DOHH2 (cell line): ENCODE measurements around the gene ELOA.

Experiments used
- H3F3A ChIP-seq: fragments of 200-600 bp; sonication (generic), shearing (Covaris generic); 2 replicates; pipeline ENCODE4 v1.6.0; 2016; ENCODE audit warnings: antibody characterized with exemption, mild to moderate bottlenecking; ENCODE audit not compliant: control insufficient read depth, insufficient read depth
- H3K27ac ChIP-seq: fragments of 200-600 bp; sonication (generic); 2 replicates; pipeline ENCODE4 v1.5.1; 2014; ENCODE audit warnings: low read depth, mild to moderate bottlenecking, low read length, moderate library complexity
- H3K27me3 ChIP-seq: fragments of 200-600 bp; sonication (generic); 2 replicates; pipeline ENCODE4 v1.6.1; 2014; ENCODE audit warnings: mild to moderate bottlenecking, low read length, mixed read lengths; ENCODE audit not compliant: control insufficient read depth
- H3K36me3 ChIP-seq: fragments of 200-600 bp; sonication (generic); 2 replicates; pipeline ENCODE4 v1.6.1; 2014; ENCODE audit warnings: mild to moderate bottlenecking, low read length, moderate library complexity, mixed read lengths; ENCODE audit not compliant: control insufficient read depth
- H3K4me1 ChIP-seq: fragments of 200-600 bp; sonication (generic); 2 replicates; pipeline ENCODE4 v1.6.1; 2014; ENCODE audit warnings: mild to moderate bottlenecking, low read length, mixed read lengths; ENCODE audit not compliant: control insufficient read depth
- H3K4me2 ChIP-seq: fragments of 200-600 bp; sonication (generic); 2 replicates; pipeline ENCODE4 v1.6.0; 2014; ENCODE audit warnings: mild to moderate bottlenecking, low read length, moderate library complexity
- H3K4me3 ChIP-seq: fragments of 200-600 bp; sonication (generic); 2 replicates; pipeline ENCODE4 v1.5.1; 2014; ENCODE audit warnings: mild to moderate bottlenecking, low read length, mixed read lengths
- H3K79me2 ChIP-seq: fragments of 200-600 bp; sonication (generic); 2 replicates; pipeline ENCODE4 v1.6.1; 2014; ENCODE audit warnings: mild to moderate bottlenecking, low read length, mixed read lengths; ENCODE audit not compliant: control insufficient read depth
- H3K9me2 ChIP-seq: fragments of 200-600 bp; sonication (generic); replicated peaks from 2 replicates; pipeline ENCODE4 v1.6.1; 2014; ENCODE audit warnings: mild to moderate bottlenecking, low read length, mixed read lengths; ENCODE audit not compliant: control insufficient read depth
- H3K9me3 ChIP-seq: fragments of 200-600 bp; sonication (generic); 2 replicates; pipeline ENCODE4 v1.6.1; 2014; ENCODE audit warnings: antibody characterized with exemption, low read length, mixed read lengths; ENCODE audit not compliant: control insufficient read depth, insufficient read depth
- H4K20me1 ChIP-seq: fragments of 200-600 bp; sonication (generic); 2 replicates; pipeline ENCODE4 v1.6.0; 2014; ENCODE audit warnings: low read depth, mild to moderate bottlenecking, antibody characterized with exemption, low read length, moderate library complexity; ENCODE audit not compliant: control insufficient read depth, insufficient read depth
- CTCF ChIP-seq: fragments of 200-600 bp; sonication (generic); IDR thresholded peaks from one replicate; pipeline ENCODE4 v1.5.1; 2014; ENCODE audit warnings: antibody characterized with exemption, mild to moderate bottlenecking, low read depth, low read length; ENCODE audit not compliant: poor library complexity, severe bottlenecking
- EZH2phosphoT487 ChIP-seq: fragments of 200-600 bp; sonication (generic); IDR thresholded peaks from 2 replicates; pipeline ENCODE4 v1.6.1; 2017; ENCODE audit warnings: borderline replicate concordance, mild to moderate bottlenecking, antibody characterized with exemption, low read length, moderate library complexity, mixed read lengths

The ELOA gene

GRCh38 chr1:23736437-23737134, 6.7 kb upstream of the ELOA start:
- Histone ChIP-seq H3K4me1 (no peaks in the 10 kb centered on the region), H3K36me3 (no peaks in the 10 kb centered on the region), H3K4me3 (no peak overlapping the region), H3F3A (peaks cover under 1% of the 10 kb centered on the region; the same call in 1 of the 2 replicates), H3K27ac (no peak overlapping the region), H3K9me3 (no peaks in the 10 kb centered on the region), H3K79me2 (no peaks in the 10 kb centered on the region), H3K9me2 (no peaks in the 10 kb centered on the region), H3K27me3 (no peaks in the 10 kb centered on the region), H4K20me1 (no peaks in the 10 kb centered on the region), H3K4me2 (no peak overlapping the region)
- no peak for TF ChIP-seq EZH2phosphoT487
- no peak for TF ChIP-seq CTCF

GRCh38 chr1:23741609-23742008, 1.7 kb upstream of the ELOA start:
- Histone ChIP-seq H4K20me1 (peaks cover 10% of the 10 kb centered on the region; the same call in 1 of the 2 replicates), H3K9me2 (no peaks in the 10 kb centered on the region), H3K4me2 (no peak overlapping the region), H3K4me3 (no peak overlapping the region), H3K79me2 (peaks cover 33% of the 10 kb centered on the region), H3K4me1 (peaks cover 23% of the 10 kb centered on the region), H3K36me3 (peaks cover 17% of the 10 kb centered on the region), H3K27ac (no peak overlapping the region), H3K9me3 (no peaks in the 10 kb centered on the region), H3K27me3 (no peaks in the 10 kb centered on the region), H3F3A (peaks cover 15% of the 10 kb centered on the region)
- TF ChIP-seq CTCF, result no peak
- no peak for TF ChIP-seq EZH2phosphoT487

- TF ChIP-seq EZH2phosphoT487, result no peak
- H3K27ac ChIP-seq, result peak overlapping the region; percentile 38; the same call in 1 of the 2 replicates
Measured at GRCh38 chr1:23742670-23743286, 493 bp upstream of the ELOA start.

GRCh38 chr1:23745515-23745914, 2.2 kb downstream of the ELOA start:
- no peak overlapping the region for H3K27ac ChIP-seq
- no peaks in the 10 kb centered on the region for H3K9me2 ChIP-seq
- H3K4me3 ChIP-seq, result peak overlapping the region; percentile 88
- peaks cover 30% of the 10 kb centered on the region for H3K4me1 ChIP-seq
- TF ChIP-seq EZH2phosphoT487 (no peak), CTCF (peak; percentile 51)
- peaks cover 62% of the 10 kb centered on the region for H3K79me2 ChIP-seq
- no peaks in the 10 kb centered on the region for H3K9me3 ChIP-seq
- H3K27me3 ChIP-seq, result no peaks in the 10 kb centered on the region
- peaks cover 24% of the 10 kb centered on the region for H3F3A ChIP-seq
- H3K4me2 ChIP-seq, result peak overlapping the region; percentile 88
- peaks cover 13% of the 10 kb centered on the region; the same call in 1 of the 2 replicates for H4K20me1 ChIP-seq
- H3K36me3 ChIP-seq, result peaks cover 51% of the 10 kb centered on the region

More at GRCh38 chr1:23742670-23743286, 493 bp upstream of the ELOA start:
- H3F3A ChIP-seq, result peaks cover 15% of the 10 kb centered on the region
- peaks cover 28% of the 10 kb centered on the region for H3K4me1 ChIP-seq
- peak overlapping the region; percentile 88 for H3K4me2 ChIP-seq
- H3K4me3 ChIP-seq, result peak overlapping the region; percentile 88
- no peaks in the 10 kb centered on the region for H3K9me3 ChIP-seq
- H3K79me2 ChIP-seq, result peaks cover 45% of the 10 kb centered on the region
- H4K20me1 ChIP-seq, result peaks cover 13% of the 10 kb centered on the region; the same call in 1 of the 2 replicates
- no peaks in the 10 kb centered on the region for H3K9me2 ChIP-seq
- peaks cover 29% of the 10 kb centered on the region for H3K36me3 ChIP-seq
- H3K27me3 ChIP-seq, result no peaks in the 10 kb centered on the region
